Mucosa of descending colon (tissue), 3 donors: ENCODE results near the gene HEBP2. TPM values are rescaled to one million over a fixed set of nuclear protein-coding genes. Genes with fewer than 3 reads are reported as not detected.

Experiments
- ATAC-seq: fragments of 200-7000 bp; cut with Tn5 transposase; one replicate; pipeline ENCODE4 v1.9.1; 2020; ENCODE audit warnings: mild to moderate bottlenecking, moderate library complexity
- DNase-seq, 3 donors: peaks; one replicate each; pipeline ENCODE4 v3.0.0-alpha.2; 2020
- H3K36me3 ChIP-seq: fragments of 200-600 bp; one replicate; pipeline ENCODE4 v1.8.0; 2021; ENCODE audit warnings: low read depth, mild to moderate bottlenecking
- H3K4me1 ChIP-seq: fragments of 200-600 bp; one replicate; pipeline ENCODE4 v1.8.0; 2021; ENCODE audit warnings: low read depth, mild to moderate bottlenecking
- H3K4me3 ChIP-seq: fragments of 200-600 bp; one replicate; pipeline ENCODE4 v1.8.0; 2021; ENCODE audit warnings: mild to moderate bottlenecking
- H3K9me3 ChIP-seq: fragments of 200-600 bp; one replicate; pipeline ENCODE4 v1.8.0; 2021; ENCODE audit warnings: mild to moderate bottlenecking
- intact Hi-C, 2 donors: fragments of 100-400 bp; cut with DNase I in 1 of 2; cut with micrococcal nuclease in 1 of 2; formaldehyde crosslinking; loops; one replicate each; pipeline versions ENCODE4 v1.11.0 to v1.11.1; 2022; cut with DNase I, micrococcal nuclease
- total RNA-seq, 3 donors: library from RNA; stranded (reverse); fragmentation: NEBNext Ultra II Directional in 2 of 3; extraction: Animal tissue kit (Norgen Biotek cat#: 25700) in 2 of 3; gene quantifications; one replicate each; pipeline versions ENCODE4 v1.2.1 to v1.2.4, GENCODE V29; 2021 to 2023
- TF ChIP-seq, protein P1 (sequence below): fragments of 200-600 bp; IDR thresholded peaks from one replicate; pipeline ENCODE4 v1.8.0; 2022; ENCODE audit warnings: antibody characterized with exemption, mild to moderate bottlenecking
- donor health status: DM: no; HTN: no; CAD: no; lungs with moderate emphysema.
- donor health status: DM: no; HTN: no; CAD: no.
- donor health status: DM: no; HTN: yes; CAD: no.

Gene HEBP2
- total RNA-seq, 3 donors from 2014 or later = 78.5 to 101 (median 88.7) TPM

GRCh38 chr6:138377844-138378243, 26.2 kb upstream of the HEBP2 start, which contains the start of gene SMIM28:
Gene SMIM28 (plus strand): TSS chr6:138377905. CDS start chr6:138378073, 168 bp downstream.
- H3K9me3 ChIP-seq = no peaks in the 10 kb centered on the region
- TF ChIP-seq, protein P1, sequence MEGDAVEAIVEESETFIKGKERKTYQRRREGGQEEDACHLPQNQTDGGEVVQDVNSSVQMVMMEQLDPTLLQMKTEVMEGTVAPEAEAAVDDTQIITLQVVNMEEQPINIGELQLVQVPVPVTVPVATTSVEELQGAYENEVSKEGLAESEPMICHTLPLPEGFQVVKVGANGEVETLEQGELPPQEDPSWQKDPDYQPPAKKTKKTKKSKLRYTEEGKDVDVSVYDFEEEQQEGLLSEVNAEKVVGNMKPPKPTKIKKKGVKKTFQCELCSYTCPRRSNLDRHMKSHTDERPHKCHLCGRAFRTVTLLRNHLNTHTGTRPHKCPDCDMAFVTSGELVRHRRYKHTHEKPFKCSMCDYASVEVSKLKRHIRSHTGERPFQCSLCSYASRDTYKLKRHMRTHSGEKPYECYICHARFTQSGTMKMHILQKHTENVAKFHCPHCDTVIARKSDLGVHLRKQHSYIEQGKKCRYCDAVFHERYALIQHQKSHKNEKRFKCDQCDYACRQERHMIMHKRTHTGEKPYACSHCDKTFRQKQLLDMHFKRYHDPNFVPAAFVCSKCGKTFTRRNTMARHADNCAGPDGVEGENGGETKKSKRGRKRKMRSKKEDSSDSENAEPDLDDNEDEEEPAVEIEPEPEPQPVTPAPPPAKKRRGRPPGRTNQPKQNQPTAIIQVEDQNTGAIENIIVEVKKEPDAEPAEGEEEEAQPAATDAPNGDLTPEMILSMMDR = no peak

GRCh38 chr6:138378463-138378862, 25.6 kb upstream of the HEBP2 start:
- ATAC-seq = no peak
- Histone ChIP-seq H3K4me3 (no peak overlapping the region), H3K9me3 (no peaks in the 10 kb centered on the region), H3K4me1 (no peaks in the 10 kb centered on the region), H3K36me3 (no peaks in the 10 kb centered on the region)
- TF ChIP-seq, protein P1 = no peak
- DNase-seq = no peak
- intact Hi-C loops = no loop called here

More at GRCh38 chr6:138377844-138378243, 26.2 kb upstream of the HEBP2 start, which contains the start of gene SMIM28:
- Histone ChIP-seq H3K4me3 (no peak within 1 kb of the TSS), H3K36me3 (no peaks in the 10 kb centered on the region), H3K4me1 (no peaks in the 10 kb centered on the region)
- no peak for ATAC-seq
- DNase-seq = no peak
- intact Hi-C loops = no loop called here

- TF ChIP-seq, protein P1 = no peak
- Histone ChIP-seq H3K9me3 (no peaks in the 10 kb centered on the region), H3K36me3 (no peaks in the 10 kb centered on the region), H3K4me3 (no peak overlapping the region), H3K4me1 (peaks cover 5% of the 10 kb centered on the region)
- DNase-seq (no peak), ATAC-seq (no peak)
- intact Hi-C loops = no loop called here
Measured at GRCh38 chr6:138382498-138383265, 21.3 kb upstream of the HEBP2 start.

- no peak overlapping the region for H3K4me3 ChIP-seq
- no peaks in the 10 kb centered on the region for H3K9me3 ChIP-seq
- TF ChIP-seq, protein P1 = no peak
- intact Hi-C loops = no loop called here
- peaks cover 5% of the 10 kb centered on the region for H3K4me1 ChIP-seq
- DNase-seq = no peak
- no peak for ATAC-seq
- no peaks in the 10 kb centered on the region for H3K36me3 ChIP-seq
Measured at GRCh38 chr6:138383776-138384175, 20.2 kb upstream of the HEBP2 start.

DNA sequence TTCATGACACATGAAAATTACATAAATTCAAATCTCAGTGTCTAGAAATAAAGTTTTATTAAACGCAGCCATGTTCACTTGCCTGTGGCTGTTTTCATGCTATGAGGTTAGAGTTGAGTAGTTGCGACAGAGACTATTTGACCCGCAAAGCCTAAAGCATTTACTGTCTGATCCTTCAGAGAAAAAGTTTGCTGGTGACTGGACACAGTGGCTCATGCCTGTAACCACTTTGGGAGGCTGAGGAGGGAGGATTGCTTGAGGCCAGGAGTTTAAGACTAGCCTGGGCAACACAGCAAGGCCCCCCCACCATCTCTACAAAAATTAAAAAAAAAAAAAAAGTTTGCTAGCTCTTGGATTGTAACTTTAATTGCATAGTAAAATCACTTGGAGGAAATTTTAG, 17.1 kb upstream of the HEBP2 start:
- TF ChIP-seq, protein P1 = no peak
- ATAC-seq (no peak), DNase-seq (no peak)
- no peaks in the 10 kb centered on the region for H3K36me3 ChIP-seq
- no peaks in the 10 kb centered on the region for H3K9me3 ChIP-seq
- intact Hi-C loops = no loop called here
- peaks cover 5% of the 10 kb centered on the region for H3K4me1 ChIP-seq
- no peak overlapping the region for H3K4me3 ChIP-seq
